HUES64 (cell line): ENCODE measurements around the gene SYNPO.

Source experiments
- H3K27ac ChIP-seq: 2 replicates; pipeline ENCODE4 v1.7.0; 2013; ENCODE audit warnings: low read depth, low read length, inconsistent platforms
- H3K27me3 ChIP-seq: 2 replicates; pipeline ENCODE4 v1.6.1; 2013; ENCODE audit warnings: mild to moderate bottlenecking, low read length; ENCODE audit not compliant: insufficient read depth
- H3K36me3 ChIP-seq: 2 replicates; pipeline ENCODE4 v1.6.1; 2013; ENCODE audit warnings: mild to moderate bottlenecking, low read length; ENCODE audit not compliant: insufficient read depth
- H3K4me1 ChIP-seq: 2 replicates; pipeline ENCODE4 v1.6.1; 2013; ENCODE audit warnings: mild to moderate bottlenecking, low read length, moderate library complexity; ENCODE audit not compliant: insufficient read depth
- H3K4me3 ChIP-seq: 2 replicates; pipeline ENCODE4 v1.5.1; 2013; ENCODE audit warnings: mild to moderate bottlenecking, low read length, moderate library complexity
- H3K9ac ChIP-seq: 2 replicates; pipeline ENCODE4 v1.6.1; 2013; ENCODE audit warnings: mild to moderate bottlenecking, low read depth, low read length
- H3K9me3 ChIP-seq: 2 replicates; pipeline ENCODE4 v1.6.1; 2013; ENCODE audit warnings: low read depth, low read length; ENCODE audit not compliant: insufficient read depth
- whole genome bisulfite sequencing: fragments of 150-250, 120-280 bp; methylation state at CpG from one replicate; pipeline ENCODE4 v1.1.7; 2013; ENCODE audit warnings: missing lambda C conversion rate; 5-methylcytosine and 5-hydroxymethylcytosine counted together

SYNPO gene

GRCh38 chr5:150608991-150609390, 31.5 kb upstream of the SYNPO start:
- WGBS = 75% methylated on average over 5 of the region's 5 CpGs

GRCh38 chr5:150609843-150610584, 30.4 kb upstream of the SYNPO start:
- no peak overlapping the region for H3K9ac ChIP-seq
- no peaks in the 10 kb centered on the region for H3K27me3 ChIP-seq
- no peak overlapping the region for H3K27ac ChIP-seq
- WGBS = 90% methylated on average over 7 of the region's 7 CpGs
- no peaks in the 10 kb centered on the region for H3K36me3 ChIP-seq
- H3K9me3 ChIP-seq = no peaks in the 10 kb centered on the region
- H3K4me1 ChIP-seq = peaks cover 6% of the 10 kb centered on the region; the same call in 1 of the 2 replicates
- H3K4me3 ChIP-seq = no peak overlapping the region

More at GRCh38 chr5:150608991-150609390, 31.5 kb upstream of the SYNPO start:
- no peak overlapping the region for H3K27ac ChIP-seq
- no peaks in the 10 kb centered on the region for H3K9me3 ChIP-seq
- H3K9ac ChIP-seq = no peak overlapping the region
- H3K36me3 ChIP-seq = no peaks in the 10 kb centered on the region
- no peaks in the 10 kb centered on the region for H3K4me1 ChIP-seq
- H3K27me3 ChIP-seq = no peaks in the 10 kb centered on the region
- H3K4me3 ChIP-seq = no peak overlapping the region

GRCh38 chr5:150611026-150611425, 29.4 kb upstream of the SYNPO start:
- no peak overlapping the region for H3K4me3 ChIP-seq
- no peak overlapping the region for H3K27ac ChIP-seq
- WGBS = 86% methylated on average over 6 of the region's 6 CpGs
- no peaks in the 10 kb centered on the region for H3K36me3 ChIP-seq
- no peaks in the 10 kb centered on the region for H3K27me3 ChIP-seq
- H3K9ac ChIP-seq = no peak overlapping the region
- H3K4me1 ChIP-seq = peaks cover 9% of the 10 kb centered on the region; the same call in 1 of the 2 replicates
- H3K9me3 ChIP-seq = no peaks in the 10 kb centered on the region

- no peak overlapping the region for H3K4me3 ChIP-seq
- H3K4me1 ChIP-seq = peaks cover 9% of the 10 kb centered on the region; the same call in 1 of the 2 replicates
- no peak overlapping the region for H3K27ac ChIP-seq
- no peaks in the 10 kb centered on the region for H3K36me3 ChIP-seq
- no peak overlapping the region for H3K9ac ChIP-seq
- no peaks in the 10 kb centered on the region for H3K27me3 ChIP-seq
- WGBS = 93% methylated on average over 4 of the region's 4 CpGs
- no peaks in the 10 kb centered on the region for H3K9me3 ChIP-seq
Observed at GRCh38 chr5:150612405-150612804, 28.1 kb upstream of the SYNPO start.

- no peaks in the 10 kb centered on the region for H3K36me3 ChIP-seq
- peaks cover 9% of the 10 kb centered on the region; the same call in 1 of the 2 replicates for H3K4me1 ChIP-seq
- H3K9ac ChIP-seq = no peak overlapping the region
- H3K4me3 ChIP-seq = no peak overlapping the region
- H3K27me3 ChIP-seq = no peaks in the 10 kb centered on the region
- 88% methylated on average over 4 of the region's 4 CpGs for WGBS
- H3K27ac ChIP-seq = no peak overlapping the region
- H3K9me3 ChIP-seq = no peaks in the 10 kb centered on the region
Observed at GRCh38 chr5:150612905-150613670, 27.4 kb upstream of the SYNPO start.

GRCh38 chr5:150613991-150614660, 26.3 kb upstream of the SYNPO start:
- H3K4me1 ChIP-seq = peaks cover 9% of the 10 kb centered on the region; the same call in 1 of the 2 replicates
- H3K4me3 ChIP-seq = no peak overlapping the region
- H3K9ac ChIP-seq = no peak overlapping the region
- no peaks in the 10 kb centered on the region for H3K9me3 ChIP-seq
- no peaks in the 10 kb centered on the region for H3K36me3 ChIP-seq
- no peaks in the 10 kb centered on the region for H3K27me3 ChIP-seq
- WGBS = 79% methylated on average over 9 of the region's 9 CpGs
- no peak overlapping the region for H3K27ac ChIP-seq

- 92% methylated on average over 4 of the region's 4 CpGs for WGBS
- H3K4me1 ChIP-seq = peaks cover 9% of the 10 kb centered on the region; the same call in 1 of the 2 replicates
- no peaks in the 10 kb centered on the region for H3K9me3 ChIP-seq
- no peaks in the 10 kb centered on the region for H3K36me3 ChIP-seq
- H3K4me3 ChIP-seq = no peak overlapping the region
- no peak overlapping the region for H3K27ac ChIP-seq
- H3K9ac ChIP-seq = no peak overlapping the region
- no peaks in the 10 kb centered on the region for H3K27me3 ChIP-seq
Observed at GRCh38 chr5:150614661-150615060, 25.8 kb upstream of the SYNPO start.

- Histone ChIP-seq H3K9ac (no peak overlapping the region), H3K4me3 (no peak overlapping the region), H3K9me3 (no peaks in the 10 kb centered on the region), H3K36me3 (no peaks in the 10 kb centered on the region), H3K27me3 (no peaks in the 10 kb centered on the region), H3K4me1 (peaks cover 9% of the 10 kb centered on the region), H3K27ac (no peak overlapping the region)
- WGBS = 55% methylated on average over 14 of the region's 17 CpGs
Observed at GRCh38 chr5:150615141-150615699, 25.2 kb upstream of the SYNPO start.

- Histone ChIP-seq H3K27ac (no peak overlapping the region), H3K27me3 (no peaks in the 10 kb centered on the region), H3K9ac (no peak overlapping the region), H3K36me3 (no peaks in the 10 kb centered on the region), H3K4me1 (peaks cover 9% of the 10 kb centered on the region), H3K4me3 (no peak overlapping the region), H3K9me3 (no peaks in the 10 kb centered on the region)
- WGBS = 83% methylated on average over 5 of the region's 5 CpGs
Observed at GRCh38 chr5:150616024-150616470, 24.4 kb upstream of the SYNPO start.

GRCh38 chr5:150616506-150616905, 24.0 kb upstream of the SYNPO start:
- H3K4me1 ChIP-seq = peaks cover 9% of the 10 kb centered on the region
- 93% methylated on average over 1 of the region's 1 CpG for WGBS

More at GRCh38 chr5:150616506-150616905, 24.0 kb upstream of the SYNPO start:
- no peak overlapping the region for H3K9ac ChIP-seq
- no peak overlapping the region for H3K27ac ChIP-seq
- no peak overlapping the region for H3K4me3 ChIP-seq
- H3K36me3 ChIP-seq = no peaks in the 10 kb centered on the region
- H3K9me3 ChIP-seq = no peaks in the 10 kb centered on the region
- H3K27me3 ChIP-seq = no peaks in the 10 kb centered on the region
